Esophagus squamous epithelium (tissue), 5 donors: Measurements from ENCODE around the gene STAT4. TPM values are rescaled to one million over a fixed set of nuclear protein-coding genes. Genes with fewer than 3 reads are reported as not detected.

Experiments used
- DNase-seq: peaks from one replicate; lab custom pipeline; 2025; lab: John Stamatoyannopoulos, UW
- H3K27ac ChIP-seq, 4 donors: fragments of 200-600 bp; sonication (generic); one replicate each; pipeline ENCODE4 v1.5.1; 2016 to 2019; ENCODE audit warnings: mild to moderate bottlenecking in 1 of 4
- H3K27me3 ChIP-seq, 4 donors: fragments of 200-600 bp; sonication (generic); 1 replicate in 3 of 4; 2 replicates in 1 of 4; pipeline versions ENCODE4 v1.5.1 to v1.6.0; 2017 to 2021; ENCODE audit warnings: antibody characterized with exemption in 1 of 4
- H3K36me3 ChIP-seq, 3 donors: fragments of 200-600 bp; sonication (generic); one replicate each; pipeline ENCODE4 v1.5.1; 2016 to 2019
- H3K4me1 ChIP-seq, 3 donors: fragments of 200-600 bp; sonication (generic); one replicate each; pipeline ENCODE4 v1.5.1; 2017 to 2019
- H3K4me3 ChIP-seq, 4 donors: fragments of 200-600 bp; sonication (generic); 1 replicate in 3 of 4; 2 replicates in 1 of 4; pipeline ENCODE4 v1.5.1; 2016 to 2019; ENCODE audit warnings: mild to moderate bottlenecking in 2 of 4, moderate library complexity in 1 of 4
- H3K9me3 ChIP-seq, 3 donors: fragments of 200-600 bp; sonication (generic); one replicate each; pipeline ENCODE4 v1.5.1; 2016 to 2019
- CTCF ChIP-seq, 6 experiments: fragments of 450-650 bp in 4 of 6; fragments of 200-600 bp in 2 of 6; sonication (generic) in 2 of 6; IDR thresholded peaks; one replicate each; pipeline ENCODE4 v1.5.1; 2016 to 2019; ENCODE audit warnings: antibody characterized with exemption in 6 of 6, mild to moderate bottlenecking in 4 of 6, moderate library complexity in 4 of 6
- POLR2A ChIP-seq, 4 donors: fragments of 450-650 bp; IDR thresholded peaks; one replicate each; pipeline ENCODE4 v1.6.1; 2017; ENCODE audit warnings: antibody characterized with exemption in 4 of 4, mild to moderate bottlenecking in 4 of 4, moderate library complexity in 3 of 4
- WGBS, 2 donors: methylation state at CpG; one replicate each; pipeline ENCODE4 v1.1.5; 2018; 5-methylcytosine and 5-hydroxymethylcytosine counted together
- intact Hi-C: fragments of 100-400 bp; cut with DNase I; formaldehyde crosslinking; loops from one replicate; pipeline ENCODE4 v1.15.0; 2022
- total RNA-seq, 4 donors: library from RNA; depleted of rRNA; stranded (reverse); fragments of >200 nt; gene quantifications; one replicate each; pipeline ENCODE4 v1.1.0, GENCODE V29; 2016
- donor health status: DM: yes; HTN: yes; CAD: no.

STAT4 gene
- total RNA-seq, 4 donors from 2014 or later: 0.47 to 3.2 (median 2.1) TPM

- no peak overlapping the region for H3K27ac ChIP-seq
- H3K4me3 ChIP-seq: no peak overlapping the region
- H3K27me3 ChIP-seq: no peaks in the 10 kb centered on the region
- H3K4me1 ChIP-seq: peaks cover 19 to 32% (median 25%) of the 10 kb centered on the region in 3 donors
- DNase-seq: no peak
- TF ChIP-seq POLR2A (IDR thresholded peaks at IDR 0.05): no peak
- TF ChIP-seq CTCF (IDR thresholded peaks at IDR 0.05): no peak
- H3K9me3 ChIP-seq: no peaks in the 10 kb centered on the region
- intact Hi-C loops: no loop called here
- peaks cover 20 to 75% (median 36%) of the 10 kb centered on the region in 3 donors for H3K36me3 ChIP-seq
These were observed 142.5 kb downstream of the STAT4 start for GRCh38 chr2:191008286-191008685.

- Histone ChIP-seq H3K27me3 (no peaks in the 10 kb centered on the region), H3K36me3 (peaks cover 22 to 86% (median 39%) of the 10 kb centered on the region in 3 donors), H3K4me1 (peaks cover 11 to 21% (median 16%) of the 10 kb centered on the region in 3 donors), H3K9me3 (no peaks in the 10 kb centered on the region), H3K27ac (no peak overlapping the region), H3K4me3 (no peak overlapping the region)
- DNase-seq: no peak
- intact Hi-C loops: no loop called here
- 83 to 88% methylated on average over 4 of the region's 4 CpGs for whole genome bisulfite sequencing, 2 donors
- TF ChIP-seq CTCF (IDR thresholded peaks at IDR 0.05) (no peak), POLR2A (IDR thresholded peaks at IDR 0.05) (no peak)
These were observed 143.6 kb downstream of the STAT4 start for GRCh38 chr2:191006997-191007783.

GRCh38 chr2:191006297-191006696 lies 144.5 kb downstream of the STAT4 start:
- Histone ChIP-seq H3K27ac (no peak overlapping the region), H3K36me3 (peaks cover 22 to 91% (median 43%) of the 10 kb centered on the region in 3 donors), H3K9me3 (no peaks in the 10 kb centered on the region), H3K27me3 (no peaks in the 10 kb centered on the region), H3K4me1 (peaks cover 7 to 16% (median 7%) of the 10 kb centered on the region in 3 donors), H3K4me3 (no peak overlapping the region)
- WGBS, 2 donors: 92 to 100% methylated on average over 1 to 3 of the region's 3 CpGs
- DNase-seq: no peak
- intact Hi-C loops: no loop called here
- TF ChIP-seq POLR2A (IDR thresholded peaks at IDR 0.05): no peak
- no peak for TF ChIP-seq CTCF (IDR thresholded peaks at IDR 0.05)

GRCh38 chr2:191003405-191004309 lies 147.1 kb downstream of the STAT4 start:
- TF ChIP-seq CTCF (IDR thresholded peaks at IDR 0.05) (no peak), POLR2A (IDR thresholded peaks at IDR 0.05) (no peak)
- H3K9me3 ChIP-seq: no peaks in the 10 kb centered on the region
- H3K27ac ChIP-seq: no peak overlapping the region
- no peaks in the 10 kb centered on the region for H3K27me3 ChIP-seq
- H3K36me3 ChIP-seq: peaks cover 22 to 99% (median 67%) of the 10 kb centered on the region in 3 donors
- 96 to 98% methylated on average over 6 of the region's 6 CpGs for WGBS, 2 donors
- intact Hi-C loops: no loop called here
- no peak for DNase-seq
- no peak overlapping the region for H3K4me3 ChIP-seq
- peaks cover 4 to 14% (median 5%) of the 10 kb centered on the region in 3 donors for H3K4me1 ChIP-seq
